ENCODE data around the gene LCMT1. TPM values are rescaled to one million over a fixed set of nuclear protein-coding genes. Genes with fewer than 3 reads are reported as not detected.

Gene LCMT1
- total RNA-seq, 1 experiment from 2014 or later: 86.3 TPM

DNA sequence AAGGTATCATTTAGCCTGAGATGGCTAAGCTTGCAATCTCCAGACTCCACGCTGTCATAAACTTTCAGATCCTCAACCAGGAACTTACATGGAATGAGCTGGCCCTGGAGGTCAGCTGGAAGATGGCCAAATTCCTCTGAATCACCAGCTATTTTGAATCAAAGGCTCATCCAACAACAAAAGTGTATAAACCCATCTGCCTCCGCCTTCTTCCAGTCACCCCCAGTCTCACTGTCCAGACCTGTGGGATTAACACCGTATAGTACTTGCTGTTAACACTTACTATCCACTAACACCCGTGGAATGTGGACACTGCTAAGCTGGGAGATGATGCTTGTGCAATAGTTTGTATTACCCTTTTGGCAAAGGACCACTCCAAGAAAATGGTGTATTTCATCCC is 1.9 kb upstream of the LCMT1 start:
- DNase-seq (ENCODE audit: low spot score) (no peak), ATAC-seq (no peak)
- Mint-ChIP-seq H3K27ac (no peak overlapping the region), H3K4me1 (peaks cover 28% of the 10 kb centered on the region), H3K27me3 (ENCODE audit: low read depth) (no peaks in the 10 kb centered on the region; the same call in 1 of the 2 replicates), H3K4me3 (no peak overlapping the region; the same call in 1 of the 2 replicates), H3K36me3 (no peaks in the 10 kb centered on the region), H3K9me3 (no peaks in the 10 kb centered on the region)
- TF ChIP-seq MLX (CRISPR knock-in tag; IDR thresholded peaks at IDR 0.05) (no peak), ZNF671 (CRISPR knock-in tag; IDR thresholded peaks at IDR 0.05) (no peak), ZNF423 (CRISPR knock-in tag; IDR thresholded peaks at IDR 0.05) (no peak), ZNF512 (CRISPR knock-in tag; IDR thresholded peaks at IDR 0.05; ENCODE audit: borderline replicate concordance) (no peak), SMAD4 (CRISPR knock-in tag; IDR thresholded peaks at IDR 0.05) (no peak)
- CTCF ChIA-PET: no interaction called here
- POLR2A ChIA-PET: no interaction called here

- Mint-ChIP-seq H3K27me3 (ENCODE audit: low read depth) (no peaks in the 10 kb centered on the region; the same call in 1 of the 2 replicates), H3K36me3 (no peaks in the 10 kb centered on the region), H3K9me3 (no peaks in the 10 kb centered on the region), H3K4me3 (peak overlapping the region; percentile 93), H3K4me1 (peaks cover 28% of the 10 kb centered on the region), H3K27ac (peak overlapping the region; percentile 86)
- no peak for DNase-seq (ENCODE audit: low spot score)
- ChIA-PET CTCF (interaction anchor here (1.2 kb wide), 1 partner anchor 276 kb away, joined by 4 read pairs; no protein-coding TSS in a partner anchor), POLR2A (interaction anchor here (1.3 kb wide), 1 partner anchor 44 kb away, joined by 6 read pairs; no protein-coding TSS in a partner anchor)
- ATAC-seq: no peak
- TF ChIP-seq, protein P1, sequence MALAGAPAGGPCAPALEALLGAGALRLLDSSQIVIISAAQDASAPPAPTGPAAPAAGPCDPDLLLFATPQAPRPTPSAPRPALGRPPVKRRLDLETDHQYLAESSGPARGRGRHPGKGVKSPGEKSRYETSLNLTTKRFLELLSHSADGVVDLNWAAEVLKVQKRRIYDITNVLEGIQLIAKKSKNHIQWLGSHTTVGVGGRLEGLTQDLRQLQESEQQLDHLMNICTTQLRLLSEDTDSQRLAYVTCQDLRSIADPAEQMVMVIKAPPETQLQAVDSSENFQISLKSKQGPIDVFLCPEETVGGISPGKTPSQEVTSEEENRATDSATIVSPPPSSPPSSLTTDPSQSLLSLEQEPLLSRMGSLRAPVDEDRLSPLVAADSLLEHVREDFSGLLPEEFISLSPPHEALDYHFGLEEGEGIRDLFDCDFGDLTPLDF (CRISPR knock-in tag; IDR thresholded peaks at IDR 0.05): no peak
- TF ChIP-seq USF2 (CRISPR knock-in tag; IDR thresholded peaks at IDR 0.05) (no peak), ESRRA (CRISPR knock-in tag; IDR thresholded peaks at IDR 0.05; ENCODE audit: borderline replicate concordance) (no peak), AFF4 (CRISPR knock-in tag; IDR thresholded peaks at IDR 0.05; ENCODE audit: borderline replicate concordance) (no peak), JAZF1 (CRISPR knock-in tag; IDR thresholded peaks at IDR 0.05) (no peak), ZNF232 (CRISPR knock-in tag; IDR thresholded peaks at IDR 0.05) (no peak), NFATC4 (CRISPR knock-in tag; IDR thresholded peaks at IDR 0.05) (no peak), ZNF671 (CRISPR knock-in tag; IDR thresholded peaks at IDR 0.05) (no peak), ZNF281 (CRISPR knock-in tag; IDR thresholded peaks at IDR 0.05) (no peak), MYBL2 (CRISPR knock-in tag; IDR thresholded peaks at IDR 0.05) (no peak), FOXJ3 (CRISPR knock-in tag; IDR thresholded peaks at IDR 0.05; ENCODE audit: borderline replicate concordance) (no peak), ZNF263 (CRISPR knock-in tag; IDR thresholded peaks at IDR 0.05; ENCODE audit: low read depth) (no peak), TP53 (CRISPR knock-in tag; IDR thresholded peaks at IDR 0.05) (no peak), ZNF317 (CRISPR knock-in tag; IDR thresholded peaks at IDR 0.05; ENCODE audit: borderline replicate concordance, low read depth) (no peak)
- TF ChIP-seq, protein P2, sequence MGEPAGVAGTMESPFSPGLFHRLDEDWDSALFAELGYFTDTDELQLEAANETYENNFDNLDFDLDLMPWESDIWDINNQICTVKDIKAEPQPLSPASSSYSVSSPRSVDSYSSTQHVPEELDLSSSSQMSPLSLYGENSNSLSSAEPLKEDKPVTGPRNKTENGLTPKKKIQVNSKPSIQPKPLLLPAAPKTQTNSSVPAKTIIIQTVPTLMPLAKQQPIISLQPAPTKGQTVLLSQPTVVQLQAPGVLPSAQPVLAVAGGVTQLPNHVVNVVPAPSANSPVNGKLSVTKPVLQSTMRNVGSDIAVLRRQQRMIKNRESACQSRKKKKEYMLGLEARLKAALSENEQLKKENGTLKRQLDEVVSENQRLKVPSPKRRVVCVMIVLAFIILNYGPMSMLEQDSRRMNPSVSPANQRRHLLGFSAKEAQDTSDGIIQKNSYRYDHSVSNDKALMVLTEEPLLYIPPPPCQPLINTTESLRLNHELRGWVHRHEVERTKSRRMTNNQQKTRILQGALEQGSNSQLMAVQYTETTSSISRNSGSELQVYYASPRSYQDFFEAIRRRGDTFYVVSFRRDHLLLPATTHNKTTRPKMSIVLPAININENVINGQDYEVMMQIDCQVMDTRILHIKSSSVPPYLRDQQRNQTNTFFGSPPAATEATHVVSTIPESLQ (CRISPR knock-in tag; IDR thresholded peaks at IDR 0.05): no peak
These were observed 1.1 kb upstream of the LCMT1 start for GRCh38 chr16:25110387-25110947.
